Kasumi-1 (cell line): ENCODE measurements around the gene UBL5.

Experiments used
- DNase-seq, 2 experiments: peaks; one replicate each; lab custom pipeline; 2025; lab: John Stamatoyannopoulos, UW

The UBL5 gene

GRCh38 chr19:9854282-9854846, 26.6 kb downstream of the UBL5 start:
- DNase-seq = no peak

DNA sequence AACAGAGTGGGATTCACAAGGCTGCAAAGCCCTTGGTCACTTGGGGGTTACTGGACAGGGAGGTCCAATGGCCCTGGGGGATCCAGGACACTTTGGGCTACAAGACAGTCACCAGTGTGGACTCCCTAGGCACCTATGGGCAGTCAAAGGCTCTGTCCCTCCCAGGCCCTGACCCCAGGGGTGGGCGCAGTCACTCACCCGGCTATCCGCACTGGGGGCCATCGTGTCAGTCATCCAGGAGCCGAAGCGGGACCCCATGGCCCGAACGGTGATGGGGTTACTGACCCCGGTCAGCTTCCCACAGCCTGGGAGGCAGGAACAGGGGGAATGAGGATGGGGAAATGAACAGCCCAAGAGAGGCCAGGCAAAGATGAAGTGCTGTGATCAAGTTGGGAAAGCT, 28.9 kb downstream of the UBL5 start:
- no peak for DNase-seq

GRCh38 chr19:9857076-9857721, 29.5 kb downstream of the UBL5 start:
- DNase-seq = no peak

DNA sequence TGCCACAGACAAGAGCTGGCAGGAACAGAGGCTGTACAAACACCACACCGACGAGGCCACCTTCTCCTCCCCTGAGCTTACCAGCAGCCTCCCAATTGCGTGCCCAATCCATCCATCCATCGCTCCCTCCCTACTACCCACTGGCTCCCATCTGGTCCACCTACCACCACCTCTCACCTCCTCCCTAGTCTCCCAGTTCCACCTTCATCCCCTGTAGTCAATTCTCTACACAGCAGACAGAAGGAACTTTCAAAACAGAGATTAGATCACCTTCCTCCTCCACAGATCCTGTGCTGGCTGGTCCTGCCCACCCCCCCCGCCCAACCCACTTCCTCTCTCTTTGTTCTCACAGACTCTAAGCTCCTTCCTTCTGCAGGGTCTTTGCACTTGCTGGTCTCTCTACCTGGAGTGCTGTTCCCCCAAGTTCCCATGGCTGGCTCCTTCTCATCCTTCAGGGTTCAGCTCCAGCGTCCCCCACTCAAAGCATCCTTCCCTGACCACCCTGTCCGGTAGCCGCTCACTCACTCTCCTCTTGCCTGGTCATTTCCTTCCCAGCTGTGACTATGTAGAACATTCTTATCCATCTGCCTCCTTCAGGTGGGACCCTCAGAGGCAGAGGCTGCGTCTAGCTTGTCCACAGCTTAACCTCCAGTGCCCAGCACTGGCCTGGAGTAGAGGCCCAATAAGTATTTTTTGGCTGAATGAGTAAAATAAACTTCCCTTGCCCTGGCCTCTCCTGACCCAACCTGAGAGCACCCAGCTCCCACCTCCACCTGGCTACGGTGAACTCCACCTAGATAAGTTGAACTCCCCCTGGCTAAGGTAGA, 30.4 kb downstream of the UBL5 start:
- peak; percentile 20 to 33 for DNase-seq

GRCh38 chr19:9858766-9859165, 31.0 kb downstream of the UBL5 start:
- no peak for DNase-seq

GRCh38 chr19:9860407-9860806, 32.7 kb downstream of the UBL5 start:
- DNase-seq = no peak

DNA sequence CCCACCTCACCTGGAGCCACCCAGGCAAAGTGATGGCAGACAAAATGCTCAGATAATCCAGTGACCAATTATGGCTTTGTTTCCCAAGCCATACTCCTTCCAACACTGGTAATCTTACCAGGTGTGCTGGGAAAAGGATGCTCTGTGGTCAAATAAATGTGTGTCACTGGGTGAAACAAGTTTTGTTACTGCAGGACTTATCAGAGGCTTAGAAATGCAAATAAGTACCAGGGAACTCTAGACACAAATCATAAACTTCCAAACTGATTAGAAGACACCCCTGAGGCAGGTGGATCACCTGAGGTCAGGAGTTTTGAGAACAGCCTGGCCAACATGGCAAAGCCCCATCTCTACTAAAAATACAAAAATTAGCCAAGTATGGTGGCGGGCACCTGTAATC, 33.8 kb downstream of the UBL5 start:
- DNase-seq = no peak

DNA sequence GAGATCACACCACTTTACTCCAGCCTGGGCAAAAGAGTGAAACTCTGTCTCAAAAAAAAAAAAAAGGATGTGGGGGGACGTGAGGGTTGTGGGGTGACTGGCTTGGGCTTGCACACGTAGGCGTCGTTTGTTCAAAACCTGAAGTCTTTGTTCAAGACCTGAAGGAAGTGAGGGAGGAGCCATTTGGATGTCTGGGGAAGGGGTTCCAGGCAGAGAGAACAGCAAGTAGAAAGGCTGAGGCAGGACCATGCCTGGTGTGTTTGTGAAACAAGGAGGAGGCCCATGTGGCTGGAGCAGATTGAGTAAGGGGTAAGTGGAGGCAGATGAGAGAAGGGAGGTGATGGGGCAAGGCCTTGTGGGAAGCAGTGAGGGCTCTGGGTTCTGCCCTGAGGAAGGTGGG, 35.2 kb downstream of the UBL5 start:
- DNase-seq = no peak

DNA sequence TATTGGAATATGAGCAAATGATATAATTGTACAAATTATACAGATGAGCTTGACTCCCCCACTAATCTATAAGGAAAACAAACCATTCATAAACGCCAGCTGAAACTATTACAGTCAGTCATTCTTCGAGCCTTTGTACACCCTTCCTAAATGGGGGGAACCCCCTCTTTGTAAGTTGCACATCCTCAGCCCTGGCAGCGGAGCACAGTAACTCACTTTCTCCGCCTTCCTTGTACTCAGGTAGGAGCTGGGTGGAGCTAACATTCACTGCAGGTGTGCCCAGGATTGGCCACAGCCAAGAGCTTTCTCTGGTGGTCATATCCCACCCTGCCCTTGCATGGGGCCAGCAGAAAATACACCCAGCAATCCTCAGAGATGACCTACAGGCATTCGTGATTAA, 36.0 kb downstream of the UBL5 start:
- no peak for DNase-seq

DNA sequence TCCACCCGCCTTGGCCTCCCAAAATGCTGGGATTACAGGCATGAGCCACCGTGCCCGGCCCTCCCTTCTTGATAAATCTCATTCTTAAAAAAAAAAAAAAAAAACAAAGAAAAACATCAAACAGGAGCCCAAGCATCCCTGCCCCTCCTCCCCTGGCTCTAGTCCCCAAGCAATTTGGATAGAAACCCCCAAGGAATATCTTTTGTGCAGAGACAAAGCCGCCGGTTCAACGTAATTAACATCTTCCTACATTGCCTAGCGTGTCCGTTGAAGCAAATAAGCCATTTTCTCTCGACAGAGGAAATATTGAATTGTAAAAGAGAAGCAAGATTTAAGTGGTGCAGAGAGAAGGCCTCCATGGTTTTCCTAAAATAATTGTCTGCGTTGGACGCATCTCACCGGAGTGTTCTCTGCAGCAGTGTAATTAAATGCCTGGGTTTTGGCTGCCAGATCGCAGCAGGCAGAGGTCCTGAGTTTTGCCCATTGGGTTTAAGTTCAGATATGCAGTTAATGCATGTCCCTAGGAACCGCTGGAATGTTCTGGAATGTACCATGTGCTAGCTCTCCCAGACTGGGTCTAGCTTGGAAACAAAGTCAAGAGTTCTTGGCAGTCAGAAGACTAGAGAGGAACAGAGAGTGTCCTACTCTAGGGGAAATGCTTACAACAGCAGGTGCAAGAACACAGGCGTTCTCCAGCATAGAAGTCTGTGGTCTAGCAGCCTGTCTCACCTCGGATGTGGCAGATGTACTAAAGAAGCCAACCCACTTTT, 38.2 kb downstream of the UBL5 start:
- no peak for DNase-seq

- no peak for DNase-seq
Observed at GRCh38 chr19:9868983-9869617, 41.4 kb downstream of the UBL5 start.

DNA sequence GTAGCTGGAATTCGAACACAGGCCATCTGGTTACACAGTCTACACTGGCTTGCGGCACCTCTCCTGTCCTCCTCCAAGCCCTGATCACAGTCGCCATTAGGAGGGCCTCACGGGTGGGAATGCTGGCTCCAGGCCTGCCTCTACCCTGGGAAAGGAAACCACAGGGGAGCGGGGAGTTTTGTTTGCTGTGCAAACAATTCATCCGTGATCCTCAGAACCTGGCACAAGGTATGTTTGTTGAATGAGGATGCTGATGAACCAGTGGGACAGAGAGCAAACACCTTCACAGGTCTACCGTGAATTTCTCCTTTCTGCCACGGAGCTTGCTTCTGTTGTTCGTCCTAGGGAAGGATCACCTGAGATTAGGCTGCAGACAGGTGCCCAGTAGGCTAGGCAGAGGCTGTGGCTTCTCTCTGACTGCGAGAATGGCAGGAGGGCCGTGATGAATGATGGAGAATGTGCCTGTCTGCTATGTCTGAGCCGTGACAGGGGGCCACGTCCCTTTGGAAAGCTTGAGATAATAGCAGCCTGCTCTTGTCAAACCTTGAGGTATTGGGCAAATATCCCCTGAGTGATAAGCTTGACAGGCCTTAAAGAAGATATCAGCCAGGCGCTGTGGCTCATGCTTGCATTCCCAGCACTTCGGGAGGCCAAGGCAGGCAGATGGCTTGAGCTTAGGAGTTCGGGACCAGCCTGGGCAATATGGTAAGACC, 44.1 kb downstream of the UBL5 start:
- DNase-seq = no peak

GRCh38 chr19:9872618-9873242, 45.0 kb downstream of the UBL5 start:
- no peak for DNase-seq

GRCh38 chr19:9875031-9875627, 47.4 kb downstream of the UBL5 start:
- no peak for DNase-seq

DNA sequence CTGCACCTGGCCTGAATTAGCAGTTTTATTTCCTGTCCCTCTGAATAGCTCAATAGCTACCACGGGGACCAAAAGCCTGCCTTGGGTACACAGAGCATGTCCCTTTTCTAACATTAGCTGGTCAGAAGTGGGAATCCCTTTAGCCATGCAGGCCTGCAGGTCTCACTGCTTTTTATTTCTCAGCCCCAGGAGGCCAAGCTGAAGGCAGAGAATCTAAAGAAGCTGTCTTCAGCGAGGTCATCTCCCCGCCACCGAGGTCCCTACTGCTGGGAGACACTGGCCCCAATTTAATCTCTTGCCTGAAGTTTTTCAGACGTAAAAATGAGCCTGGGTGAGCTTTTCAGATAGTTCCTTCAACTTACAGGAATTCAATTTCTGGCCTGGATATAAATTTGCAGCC, 48.1 kb downstream of the UBL5 start:
- no peak for DNase-seq

GRCh38 chr19:9877780-9878510, 50.2 kb downstream of the UBL5 start:
- no peak for DNase-seq

GRCh38 chr19:9878511-9879196, 50.9 kb downstream of the UBL5 start:
- no peak for DNase-seq
